ENCODE measurements around the gene TSHZ2. TPM values are rescaled to one million over a fixed set of nuclear protein-coding genes. Genes with fewer than 3 reads are reported as not detected.

The TSHZ2 gene
- polyA plus RNA-seq, 1 donor from 2014 or later = 4.6 TPM

DNA sequence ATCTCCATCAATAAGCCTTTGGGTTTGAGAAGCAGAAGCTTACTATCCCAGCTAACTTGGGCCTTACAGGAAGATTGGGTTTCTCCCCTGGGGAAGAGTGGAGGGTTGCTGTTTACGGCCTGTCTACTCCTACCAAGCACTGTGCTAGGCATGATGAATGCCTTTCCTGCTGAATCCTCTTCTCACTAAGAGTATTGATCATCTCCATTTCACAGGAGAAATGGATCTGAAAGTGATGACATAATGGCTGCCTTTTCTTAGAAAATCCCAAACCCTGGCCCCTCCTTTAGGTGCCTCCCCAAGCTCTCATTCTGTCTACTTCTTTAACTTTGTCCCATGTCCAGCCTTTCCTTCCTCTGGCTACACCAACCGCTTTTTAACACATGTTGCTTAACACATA is 66.1 kb downstream of the TSHZ2 start:
- TF ChIP-seq RAD21 (conservative IDR thresholded peaks at IDR 0.05) = no peak
- TF ChIP-seq, protein P1, sequence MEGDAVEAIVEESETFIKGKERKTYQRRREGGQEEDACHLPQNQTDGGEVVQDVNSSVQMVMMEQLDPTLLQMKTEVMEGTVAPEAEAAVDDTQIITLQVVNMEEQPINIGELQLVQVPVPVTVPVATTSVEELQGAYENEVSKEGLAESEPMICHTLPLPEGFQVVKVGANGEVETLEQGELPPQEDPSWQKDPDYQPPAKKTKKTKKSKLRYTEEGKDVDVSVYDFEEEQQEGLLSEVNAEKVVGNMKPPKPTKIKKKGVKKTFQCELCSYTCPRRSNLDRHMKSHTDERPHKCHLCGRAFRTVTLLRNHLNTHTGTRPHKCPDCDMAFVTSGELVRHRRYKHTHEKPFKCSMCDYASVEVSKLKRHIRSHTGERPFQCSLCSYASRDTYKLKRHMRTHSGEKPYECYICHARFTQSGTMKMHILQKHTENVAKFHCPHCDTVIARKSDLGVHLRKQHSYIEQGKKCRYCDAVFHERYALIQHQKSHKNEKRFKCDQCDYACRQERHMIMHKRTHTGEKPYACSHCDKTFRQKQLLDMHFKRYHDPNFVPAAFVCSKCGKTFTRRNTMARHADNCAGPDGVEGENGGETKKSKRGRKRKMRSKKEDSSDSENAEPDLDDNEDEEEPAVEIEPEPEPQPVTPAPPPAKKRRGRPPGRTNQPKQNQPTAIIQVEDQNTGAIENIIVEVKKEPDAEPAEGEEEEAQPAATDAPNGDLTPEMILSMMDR (IDR thresholded peaks at IDR 0.05; ENCODE audit: poor library complexity, severe bottlenecking) = no peak
- TF ChIP-seq TAF1 (IDR thresholded peaks at IDR 0.05; ENCODE audit: low read depth) = no peak
- TF ChIP-seq MXI1 (conservative IDR thresholded peaks at IDR 0.05; ENCODE audit: poor library complexity, severe bottlenecking) = no peak
- TF ChIP-seq POLR2AphosphoS5 (IDR thresholded peaks at IDR 0.05) = no peak
- no peak for TF ChIP-seq EZH2 (IDR thresholded peaks at IDR 0.05; ENCODE audit: borderline replicate concordance, insufficient read depth, low read length, poor library complexity, severe bottlenecking)
- TF ChIP-seq EP300 (conservative IDR thresholded peaks at IDR 0.05; ENCODE audit: poor library complexity, severe bottlenecking) = no peak
- TF ChIP-seq, protein P2, sequence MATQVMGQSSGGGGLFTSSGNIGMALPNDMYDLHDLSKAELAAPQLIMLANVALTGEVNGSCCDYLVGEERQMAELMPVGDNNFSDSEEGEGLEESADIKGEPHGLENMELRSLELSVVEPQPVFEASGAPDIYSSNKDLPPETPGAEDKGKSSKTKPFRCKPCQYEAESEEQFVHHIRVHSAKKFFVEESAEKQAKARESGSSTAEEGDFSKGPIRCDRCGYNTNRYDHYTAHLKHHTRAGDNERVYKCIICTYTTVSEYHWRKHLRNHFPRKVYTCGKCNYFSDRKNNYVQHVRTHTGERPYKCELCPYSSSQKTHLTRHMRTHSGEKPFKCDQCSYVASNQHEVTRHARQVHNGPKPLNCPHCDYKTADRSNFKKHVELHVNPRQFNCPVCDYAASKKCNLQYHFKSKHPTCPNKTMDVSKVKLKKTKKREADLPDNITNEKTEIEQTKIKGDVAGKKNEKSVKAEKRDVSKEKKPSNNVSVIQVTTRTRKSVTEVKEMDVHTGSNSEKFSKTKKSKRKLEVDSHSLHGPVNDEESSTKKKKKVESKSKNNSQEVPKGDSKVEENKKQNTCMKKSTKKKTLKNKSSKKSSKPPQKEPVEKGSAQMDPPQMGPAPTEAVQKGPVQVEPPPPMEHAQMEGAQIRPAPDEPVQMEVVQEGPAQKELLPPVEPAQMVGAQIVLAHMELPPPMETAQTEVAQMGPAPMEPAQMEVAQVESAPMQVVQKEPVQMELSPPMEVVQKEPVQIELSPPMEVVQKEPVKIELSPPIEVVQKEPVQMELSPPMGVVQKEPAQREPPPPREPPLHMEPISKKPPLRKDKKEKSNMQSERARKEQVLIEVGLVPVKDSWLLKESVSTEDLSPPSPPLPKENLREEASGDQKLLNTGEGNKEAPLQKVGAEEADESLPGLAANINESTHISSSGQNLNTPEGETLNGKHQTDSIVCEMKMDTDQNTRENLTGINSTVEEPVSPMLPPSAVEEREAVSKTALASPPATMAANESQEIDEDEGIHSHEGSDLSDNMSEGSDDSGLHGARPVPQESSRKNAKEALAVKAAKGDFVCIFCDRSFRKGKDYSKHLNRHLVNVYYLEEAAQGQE (IDR thresholded peaks at IDR 0.05; ENCODE audit: borderline replicate concordance) = no peak
- no peak for TF ChIP-seq SMC3 (conservative IDR thresholded peaks at IDR 0.05; ENCODE audit: poor library complexity)

DNA sequence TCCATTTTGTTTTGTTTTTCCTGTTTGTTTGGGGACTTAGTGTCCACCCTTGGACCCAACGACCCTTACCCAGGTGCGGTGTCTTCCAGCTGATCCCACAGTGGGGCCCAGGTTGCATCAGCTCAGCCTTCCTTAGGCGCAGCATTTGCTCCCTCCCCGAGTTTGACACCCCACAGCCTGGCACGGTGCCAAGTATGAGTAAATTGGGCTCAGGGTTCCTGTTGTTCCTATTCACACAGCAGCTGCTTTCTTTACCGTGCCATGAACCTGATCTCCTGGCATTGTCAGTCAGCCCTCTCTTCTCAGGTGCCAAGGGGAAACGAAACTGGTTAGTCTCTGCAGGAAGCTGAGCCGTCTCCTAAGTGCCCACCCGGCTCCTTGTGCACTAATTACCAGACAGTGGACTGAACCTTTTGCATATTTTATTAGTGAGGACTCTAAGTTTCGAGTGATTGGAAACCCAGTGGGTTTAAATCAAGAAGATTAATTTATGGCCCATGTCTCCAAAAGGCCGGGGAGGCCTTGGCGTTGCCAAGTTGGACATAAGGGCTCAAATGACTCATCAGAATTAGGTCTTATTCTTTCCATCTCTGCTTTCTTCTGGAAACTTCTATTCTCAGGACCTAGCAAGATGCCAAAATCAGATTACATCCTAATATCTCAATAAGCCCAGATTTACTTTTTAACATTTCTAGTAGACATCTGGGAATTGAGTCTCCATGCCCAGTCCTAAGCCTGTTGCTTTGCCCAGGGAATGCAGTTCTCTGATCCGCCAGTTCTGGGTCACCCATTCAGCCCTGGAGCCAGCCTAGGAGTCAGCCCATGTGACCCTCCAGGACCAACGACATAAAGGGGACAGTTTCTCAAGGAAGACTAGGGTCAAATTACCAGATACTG is 68.8 kb downstream of the TSHZ2 start:
- Histone ChIP-seq H3K9me3 (ENCODE audit: low read length) (no peaks in the 10 kb centered on the region), H3K4me3 (ENCODE audit: low read length) (no peak overlapping the region), H3F3A (ENCODE audit: insufficient read depth, low read length, poor library complexity, severe bottlenecking) (no peaks in the 10 kb centered on the region), H2AFZ (ENCODE audit: low read depth, low read length) (no peak overlapping the region), H3K4me2 (ENCODE audit: low read length) (no peak overlapping the region), H4K20me1 (ENCODE audit: insufficient read depth) (no peaks in the 10 kb centered on the region), H3K36me3 (ENCODE audit: insufficient read depth, low read length) (no peaks in the 10 kb centered on the region), H3K79me2 (replicated peaks; ENCODE audit: insufficient read depth, low read length) (no peaks in the 10 kb centered on the region), H3K27me3 (ENCODE audit: insufficient read depth, low read depth, low read length) (no peaks in the 10 kb centered on the region), H3K27ac (ENCODE audit: low read length) (no peak overlapping the region), H3K9me2 (ENCODE audit: insufficient read depth, low read length) (no peaks in the 10 kb centered on the region), H3K9ac (ENCODE audit: low read length) (no peak overlapping the region)
- TF ChIP-seq, protein P2 (IDR thresholded peaks at IDR 0.05; ENCODE audit: borderline replicate concordance) = no peak
- TF ChIP-seq RAD21 (conservative IDR thresholded peaks at IDR 0.05) = no peak
- TF ChIP-seq TAF1 (IDR thresholded peaks at IDR 0.05; ENCODE audit: low read depth) = no peak
- TF ChIP-seq EP300 (conservative IDR thresholded peaks at IDR 0.05; ENCODE audit: poor library complexity, severe bottlenecking) = no peak
- no peak for TF ChIP-seq EZH2 (IDR thresholded peaks at IDR 0.05; ENCODE audit: borderline replicate concordance, insufficient read depth, low read length, poor library complexity, severe bottlenecking)
- no peak for TF ChIP-seq MXI1 (conservative IDR thresholded peaks at IDR 0.05; ENCODE audit: poor library complexity, severe bottlenecking)
- no peak for TF ChIP-seq POLR2AphosphoS5 (IDR thresholded peaks at IDR 0.05)
- TF ChIP-seq SMC3 (conservative IDR thresholded peaks at IDR 0.05; ENCODE audit: poor library complexity) = no peak
- TF ChIP-seq, protein P1 (IDR thresholded peaks at IDR 0.05; ENCODE audit: poor library complexity, severe bottlenecking) = no peak

More for the DNA sequence above, 66.1 kb downstream of the TSHZ2 start:
- no peaks in the 10 kb centered on the region for H3K27me3 ChIP-seq (ENCODE audit: insufficient read depth, low read depth, low read length)
- H2AFZ ChIP-seq (ENCODE audit: low read depth, low read length) = no peak overlapping the region
- H3K9me3 ChIP-seq (ENCODE audit: low read length) = no peaks in the 10 kb centered on the region
- H3K9ac ChIP-seq (ENCODE audit: low read length) = no peak overlapping the region
- no peaks in the 10 kb centered on the region for H3F3A ChIP-seq (ENCODE audit: insufficient read depth, low read length, poor library complexity, severe bottlenecking)
- no peak overlapping the region for H3K4me2 ChIP-seq (ENCODE audit: low read length)
- no peak overlapping the region for H3K4me3 ChIP-seq (ENCODE audit: low read length)
- H4K20me1 ChIP-seq (ENCODE audit: insufficient read depth) = no peaks in the 10 kb centered on the region
- H3K36me3 ChIP-seq (ENCODE audit: insufficient read depth, low read length) = no peaks in the 10 kb centered on the region
- no peaks in the 10 kb centered on the region for H3K79me2 ChIP-seq (replicated peaks; ENCODE audit: insufficient read depth, low read length)
- no peaks in the 10 kb centered on the region for H3K9me2 ChIP-seq (ENCODE audit: insufficient read depth, low read length)
- no peak overlapping the region for H3K27ac ChIP-seq (ENCODE audit: low read length)
